Ascending aorta (tissue), 2 donors: ENCODE measurements around the gene PCBP3. TPM values are rescaled to one million over a fixed set of nuclear protein-coding genes. Genes with fewer than 3 reads are reported as not detected.

Experiments
- DNase-seq, 2 donors: peaks; one replicate each; pipeline ENCODE4 v3.0.0-alpha.2; 2019; ENCODE audit warnings: low spot score in 2 of 2
- H3K27ac ChIP-seq, 2 donors: fragments of 200-600 bp; sonication (generic); one replicate each; pipeline ENCODE4 v1.5.1; 2016 to 2017; ENCODE audit warnings: mild to moderate bottlenecking in 1 of 2
- H3K27me3 ChIP-seq: fragments of 200-600 bp; sonication (generic); one replicate; pipeline ENCODE4 v1.5.1; 2017
- H3K36me3 ChIP-seq, 2 donors: fragments of 200-600 bp; sonication (generic); one replicate each; pipeline ENCODE4 v1.5.1; 2016
- H3K4me1 ChIP-seq, 2 donors: fragments of 200-600 bp; sonication (generic); one replicate each; pipeline ENCODE4 v1.5.1; 2016 to 2017; ENCODE audit warnings: mild to moderate bottlenecking in 1 of 2
- H3K4me3 ChIP-seq, 2 donors: fragments of 200-600 bp; sonication (generic); one replicate each; pipeline ENCODE4 v1.5.1; 2016 to 2017; ENCODE audit warnings: mild to moderate bottlenecking in 1 of 2
- H3K9me3 ChIP-seq, 2 donors: fragments of 200-600 bp; sonication (generic); one replicate each; pipeline ENCODE4 v1.5.1; 2016
- intact Hi-C: fragments of 100-400 bp; cut with DNase I; formaldehyde crosslinking; loops from one replicate; pipeline ENCODE4 v1.15.1; 2023
- total RNA-seq: library from RNA; depleted of rRNA; stranded (reverse); fragments of >200 nt; gene quantifications from one replicate; pipeline ENCODE4 v1.1.0, GENCODE V29; 2016
- TF ChIP-seq, protein P1 (sequence below), 3 experiments: fragments of 200-600 bp in 2 of 3; fragments of 450-650 bp in 1 of 3; sonication (generic) in 2 of 3; IDR thresholded peaks; one replicate each; pipeline ENCODE4 v1.5.1; 2016 to 2019; ENCODE audit warnings: antibody characterized with exemption in 3 of 3, mild to moderate bottlenecking in 1 of 3, moderate library complexity in 1 of 3

The PCBP3 gene
- total RNA-seq, 1 donor from 2014 or later = not detected

DNA sequence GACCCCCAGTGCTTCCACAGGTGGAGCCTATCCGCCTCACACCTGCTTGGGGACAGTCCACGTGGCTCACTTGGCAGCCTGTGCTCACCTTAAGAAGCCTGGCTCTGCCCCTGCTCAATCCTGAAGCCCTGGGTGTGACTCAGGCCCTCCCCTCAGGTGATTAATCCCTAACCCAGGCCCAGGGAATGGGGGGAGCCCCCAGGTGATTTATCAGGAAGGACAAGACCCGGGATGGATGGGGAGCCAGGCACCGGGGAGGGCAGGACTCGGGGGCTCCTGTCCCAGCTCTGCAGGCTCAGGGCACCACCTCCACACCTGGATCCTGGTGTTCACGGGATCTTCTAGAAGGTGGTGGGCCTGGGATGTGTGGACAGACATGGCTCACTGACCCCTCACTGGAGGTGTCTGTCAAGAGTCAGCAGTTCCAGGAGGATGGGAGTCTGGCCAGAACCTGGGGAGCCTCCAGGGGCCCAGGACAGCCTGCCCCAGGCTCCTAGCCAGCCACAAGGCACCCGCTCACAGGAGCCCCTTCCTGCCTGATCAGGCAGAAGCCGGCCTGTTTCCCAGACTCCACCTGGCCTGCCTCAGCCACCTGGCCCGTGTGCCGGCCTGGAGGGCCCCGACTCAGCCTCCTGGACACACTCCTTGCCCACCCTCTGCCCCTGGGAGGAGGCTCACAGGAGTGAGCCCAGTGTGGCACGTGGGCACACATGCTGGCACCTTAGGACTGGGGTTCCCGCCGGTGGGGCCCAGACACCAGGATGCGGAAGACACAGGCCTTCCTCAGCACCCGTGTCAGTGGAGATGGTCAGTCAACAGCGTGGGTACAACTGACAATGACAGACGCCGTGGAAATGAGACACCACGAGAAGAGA is 299.5 kb downstream of the PCBP3 start:
- Histone ChIP-seq H3K27ac (no peak overlapping the region), H3K36me3 (no peaks in the 10 kb centered on the region), H3K4me1 (no peaks in the 10 kb centered on the region), H3K9me3 (no peaks in the 10 kb centered on the region), H3K27me3 (no peaks in the 10 kb centered on the region), H3K4me3 (no peak overlapping the region)
- DNase-seq = no peak
- intact Hi-C loops = no loop called here
- TF ChIP-seq, protein P1, sequence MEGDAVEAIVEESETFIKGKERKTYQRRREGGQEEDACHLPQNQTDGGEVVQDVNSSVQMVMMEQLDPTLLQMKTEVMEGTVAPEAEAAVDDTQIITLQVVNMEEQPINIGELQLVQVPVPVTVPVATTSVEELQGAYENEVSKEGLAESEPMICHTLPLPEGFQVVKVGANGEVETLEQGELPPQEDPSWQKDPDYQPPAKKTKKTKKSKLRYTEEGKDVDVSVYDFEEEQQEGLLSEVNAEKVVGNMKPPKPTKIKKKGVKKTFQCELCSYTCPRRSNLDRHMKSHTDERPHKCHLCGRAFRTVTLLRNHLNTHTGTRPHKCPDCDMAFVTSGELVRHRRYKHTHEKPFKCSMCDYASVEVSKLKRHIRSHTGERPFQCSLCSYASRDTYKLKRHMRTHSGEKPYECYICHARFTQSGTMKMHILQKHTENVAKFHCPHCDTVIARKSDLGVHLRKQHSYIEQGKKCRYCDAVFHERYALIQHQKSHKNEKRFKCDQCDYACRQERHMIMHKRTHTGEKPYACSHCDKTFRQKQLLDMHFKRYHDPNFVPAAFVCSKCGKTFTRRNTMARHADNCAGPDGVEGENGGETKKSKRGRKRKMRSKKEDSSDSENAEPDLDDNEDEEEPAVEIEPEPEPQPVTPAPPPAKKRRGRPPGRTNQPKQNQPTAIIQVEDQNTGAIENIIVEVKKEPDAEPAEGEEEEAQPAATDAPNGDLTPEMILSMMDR (IDR thresholded peaks at IDR 0.05) = no peak

- no peaks in the 10 kb centered on the region for H3K9me3 ChIP-seq
- intact Hi-C loops = no loop called here
- H3K4me1 ChIP-seq = no peaks in the 10 kb centered on the region
- no peaks in the 10 kb centered on the region for H3K36me3 ChIP-seq
- no peak overlapping the region for H3K27ac ChIP-seq
- no peak for DNase-seq
- TF ChIP-seq, protein P1 (IDR thresholded peaks at IDR 0.05) = no peak
- no peak overlapping the region for H3K4me3 ChIP-seq
- H3K27me3 ChIP-seq = no peaks in the 10 kb centered on the region
These were observed 300.4 kb downstream of the PCBP3 start for GRCh38 chr21:45943630-45944540.

DNA sequence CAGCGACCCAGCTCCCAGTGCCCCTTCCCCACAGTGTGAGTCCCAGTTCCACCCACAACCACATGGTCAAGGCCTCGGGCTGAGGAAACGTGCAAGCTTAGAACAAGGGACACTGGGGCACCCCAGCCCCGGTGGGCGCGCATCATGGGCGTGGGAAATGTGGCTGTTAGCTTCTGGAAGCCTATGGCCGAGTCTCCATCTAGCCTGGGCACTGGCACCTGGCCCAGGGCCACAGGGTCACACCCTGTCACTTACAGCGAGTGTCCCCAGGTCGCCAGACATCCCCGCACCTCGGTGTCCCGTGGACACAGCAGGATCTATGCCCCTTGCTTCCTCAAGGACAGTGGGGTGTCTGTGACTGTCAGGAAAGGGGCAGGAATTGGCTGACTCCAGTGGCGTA is 301.1 kb downstream of the PCBP3 start:
- Histone ChIP-seq H3K27ac (no peak overlapping the region), H3K4me3 (no peak overlapping the region), H3K27me3 (no peaks in the 10 kb centered on the region), H3K4me1 (no peaks in the 10 kb centered on the region), H3K36me3 (no peaks in the 10 kb centered on the region), H3K9me3 (no peaks in the 10 kb centered on the region)
- TF ChIP-seq, protein P1 (IDR thresholded peaks at IDR 0.05) = no peak
- no peak for DNase-seq
- intact Hi-C loops = no loop called here

GRCh38 chr21:45945066-45945867 is 301.7 kb downstream of the PCBP3 start:
- no peaks in the 10 kb centered on the region for H3K9me3 ChIP-seq
- intact Hi-C loops = no loop called here
- no peaks in the 10 kb centered on the region for H3K36me3 ChIP-seq
- H3K4me1 ChIP-seq = peaks cover 2 to 6% of the 10 kb centered on the region in 2 donors
- TF ChIP-seq, protein P1 (IDR thresholded peaks at IDR 0.05) = no peak
- no peaks in the 10 kb centered on the region for H3K27me3 ChIP-seq
- DNase-seq = no peak
- H3K27ac ChIP-seq = no peak overlapping the region
- H3K4me3 ChIP-seq = no peak overlapping the region

DNA sequence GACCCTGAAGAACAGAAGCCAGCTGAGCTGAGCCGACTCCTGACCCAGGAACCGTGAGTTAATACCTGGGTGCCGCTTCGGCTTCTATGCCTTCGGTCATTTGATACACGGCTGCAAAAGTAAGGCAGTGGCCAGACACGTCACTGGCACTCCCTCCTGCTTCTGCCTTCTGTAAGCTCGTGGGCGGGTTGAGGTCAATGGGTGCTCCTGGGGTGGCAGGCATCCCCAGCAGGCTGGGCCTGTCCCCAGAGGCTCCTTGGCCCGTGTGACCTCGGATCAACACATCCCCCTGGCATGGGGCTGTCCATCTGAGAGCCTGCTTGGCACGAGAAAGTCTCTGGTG is 302.3 kb downstream of the PCBP3 start:
- Histone ChIP-seq H3K36me3 (no peaks in the 10 kb centered on the region), H3K4me3 (no peak overlapping the region), H3K9me3 (no peaks in the 10 kb centered on the region), H3K4me1 (peaks cover 3 to 12% of the 10 kb centered on the region in 2 donors), H3K27me3 (no peaks in the 10 kb centered on the region), H3K27ac (no peak overlapping the region)
- TF ChIP-seq, protein P1 (IDR thresholded peaks at IDR 0.05) = no peak
- no peak for DNase-seq
- intact Hi-C loops = no loop called here
